H54 (cell line): ENCODE data around the gene TAAR8.
"Not testable (repeated sequence)": the region's sequence is repeated elsewhere in the genome, so short reads cannot be mapped to it uniquely, and the experiment has no call there.

Source experiments
- DNase-seq: peaks from one replicate; pipeline ENCODE4 v3.0.0; 2011; ENCODE audit warnings: low spot score, mixed read lengths; ENCODE audit not compliant: insufficient read length
- FAIRE-seq: peaks from 3 replicates; lab custom pipeline; 2011; peaks lifted over from hg19 to GRCh38; lab: Jason Lieb, UNC
- POLR2A ChIP-seq: IDR thresholded peaks from 2 replicates; pipeline ENCODE4 v1.6.1; 2011; ENCODE audit warnings: low read depth, mild to moderate bottlenecking, low read length

Gene TAAR8

DNA sequence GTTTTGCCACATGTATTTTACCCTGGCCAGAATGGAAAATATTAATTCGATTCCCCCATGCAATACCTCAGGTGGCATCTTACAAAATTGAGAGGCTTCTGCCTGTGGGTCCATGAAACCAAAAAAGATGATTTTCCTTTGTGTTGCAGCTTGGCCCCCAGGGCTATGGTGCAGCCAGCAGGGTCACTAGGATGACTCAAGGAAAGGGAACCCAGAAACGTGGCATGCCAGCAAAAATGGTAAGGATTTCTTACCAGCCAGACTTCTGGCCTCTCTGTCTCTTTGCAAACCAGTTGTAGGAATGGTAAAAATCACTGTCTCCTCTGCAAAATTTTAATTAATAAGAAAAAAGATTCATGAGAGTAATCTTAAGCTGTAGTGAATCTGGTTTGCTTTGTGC, 26.0 kb upstream of the TAAR8 start:
- TF ChIP-seq POLR2A = no peak
- DNase-seq (no peak), FAIRE-seq (no peak)

DNA sequence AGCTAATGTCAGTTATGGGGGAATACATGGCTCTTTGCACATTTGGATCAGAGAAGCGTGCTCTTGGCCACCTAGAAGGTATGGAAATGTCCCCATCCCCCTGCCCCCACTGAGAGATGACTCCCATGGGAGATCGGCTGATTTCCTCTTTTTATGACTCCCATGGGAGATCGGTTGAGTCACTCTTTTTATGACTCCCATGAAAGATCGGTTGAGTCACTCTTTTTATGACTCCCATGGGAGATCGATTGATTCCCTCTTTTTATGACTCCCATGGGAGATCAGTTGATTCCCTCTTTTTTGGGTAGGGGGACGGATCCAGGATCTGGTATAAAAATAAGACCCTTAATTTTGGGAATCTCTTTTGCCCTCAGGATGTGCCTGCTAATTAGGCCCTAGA, 24.7 kb upstream of the TAAR8 start:
- FAIRE-seq (peak; percentile 64), DNase-seq (no peak)
- no peak for TF ChIP-seq POLR2A

DNA sequence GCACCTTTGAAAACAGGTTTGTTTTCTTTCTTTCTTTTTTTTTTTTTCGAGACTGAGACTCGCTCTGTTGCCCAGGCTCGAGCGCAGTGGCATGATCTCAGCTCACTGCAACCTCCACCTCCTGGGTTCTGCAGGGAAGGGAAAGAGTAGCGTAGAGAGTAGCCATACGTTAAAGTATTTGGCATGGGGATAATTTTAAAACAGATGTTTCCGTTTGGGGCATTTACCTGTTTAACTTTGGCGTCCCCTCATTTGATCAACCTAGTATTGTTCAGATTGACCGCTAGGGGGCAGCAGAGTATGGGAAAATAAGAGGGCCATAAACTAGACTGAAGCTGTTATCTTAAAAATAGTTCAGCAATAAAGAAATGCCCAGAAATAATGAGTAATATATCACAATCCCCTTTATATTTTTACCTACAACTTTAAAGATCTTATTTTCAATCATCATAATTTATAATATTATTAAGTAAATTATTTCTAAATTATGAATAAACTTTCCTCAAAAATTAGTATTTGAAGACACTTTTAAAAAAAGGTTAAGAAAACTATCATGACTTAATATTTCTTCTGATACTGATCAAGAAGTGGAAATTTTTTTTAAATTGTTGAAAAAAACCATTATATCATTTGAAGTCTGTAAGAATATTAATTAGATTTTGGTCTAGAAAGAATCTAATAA, 22.0 kb upstream of the TAAR8 start:
- TF ChIP-seq POLR2A = no peak
- DNase-seq = no peak
- FAIRE-seq = peak; percentile 11

DNA sequence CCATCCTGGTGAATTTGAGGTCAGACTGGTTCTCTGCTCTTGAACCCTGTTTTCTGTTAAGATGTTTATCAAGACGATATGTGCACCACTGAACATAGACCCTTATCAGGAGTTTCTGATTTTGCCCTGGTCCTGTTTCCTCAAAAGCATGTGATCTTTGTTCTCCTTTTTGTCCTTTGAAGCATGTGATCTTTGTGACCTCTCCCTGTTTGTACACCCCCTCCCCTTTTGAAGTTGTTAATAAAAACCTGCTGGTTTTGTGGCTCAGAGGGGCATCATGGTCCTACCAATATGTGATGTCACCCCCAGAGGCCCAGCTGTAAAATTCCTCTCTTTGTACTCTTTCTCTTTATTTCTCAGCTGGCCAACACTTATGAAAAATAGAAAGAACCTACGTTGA, 17.9 kb upstream of the TAAR8 start:
- not testable (repeated sequence) for DNase-seq, FAIRE-seq

DNA sequence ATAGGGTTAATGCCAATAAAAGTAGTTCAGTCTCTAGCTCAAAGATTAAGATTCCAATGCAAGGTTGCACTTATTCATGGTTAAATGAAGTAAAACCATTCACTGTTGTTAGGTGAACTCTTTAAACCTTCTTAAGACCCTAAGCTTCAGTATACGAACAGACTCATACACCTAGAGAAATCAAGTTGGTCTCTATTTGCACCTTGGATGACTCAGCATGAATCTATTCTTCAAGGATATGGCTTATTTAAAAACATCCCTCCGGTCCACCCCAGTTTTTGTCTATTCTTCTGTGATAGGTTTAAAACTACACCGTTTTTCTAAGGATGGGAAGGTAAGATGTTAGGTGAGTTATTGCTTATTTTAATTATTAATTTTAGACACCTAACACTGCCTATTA, 15.3 kb upstream of the TAAR8 start:
- DNase-seq (no peak), FAIRE-seq (no peak)
- TF ChIP-seq POLR2A = no peak

DNA sequence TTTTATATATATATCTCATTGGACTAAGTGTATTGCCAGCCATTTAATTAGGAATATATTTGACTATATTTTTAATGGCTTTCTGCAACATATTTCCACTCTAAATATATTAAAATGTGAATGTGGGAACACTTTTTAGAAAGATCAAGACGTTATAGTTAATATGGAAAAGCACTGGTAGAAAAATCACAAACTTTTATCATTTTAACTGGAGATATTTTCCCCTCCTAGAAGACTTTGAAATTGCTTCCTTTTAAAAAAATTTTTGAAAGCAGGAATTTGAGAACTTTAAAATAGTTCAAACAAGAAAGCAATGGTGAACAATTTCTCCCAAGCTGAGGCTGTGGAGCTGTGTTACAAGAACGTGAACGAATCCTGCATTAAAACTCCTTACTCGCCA, 14.5 kb upstream of the TAAR8 start, which contains the start of gene TAAR9:
TAAR9 (plus strand) TSS at position 301 of the 400 bp plus-strand sequence; CDS start at position 314, 13 bp downstream.
- no peak for FAIRE-seq
- no peak for DNase-seq
- TF ChIP-seq POLR2A = no peak

DNA sequence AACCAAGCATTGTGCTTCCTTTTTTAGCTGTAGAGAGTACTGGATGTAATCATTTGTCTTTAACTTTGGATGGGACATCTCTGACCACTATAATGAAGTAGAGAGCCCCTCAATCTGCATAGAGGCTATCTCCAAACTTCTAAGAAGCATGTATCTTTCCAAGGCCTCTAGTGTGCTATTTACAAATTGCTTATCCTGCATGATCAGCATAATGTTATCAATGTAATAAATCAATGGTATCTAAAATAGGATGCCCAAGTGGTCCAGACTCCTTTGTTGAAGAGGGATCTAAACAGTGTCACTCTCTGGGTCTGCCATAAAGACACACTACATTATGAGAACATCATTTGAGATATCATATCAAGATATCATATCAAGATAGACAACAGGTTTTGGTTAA, 7.6 kb upstream of the TAAR8 start:
- TF ChIP-seq POLR2A = no peak
- no peak for FAIRE-seq
- DNase-seq = no peak

DNA sequence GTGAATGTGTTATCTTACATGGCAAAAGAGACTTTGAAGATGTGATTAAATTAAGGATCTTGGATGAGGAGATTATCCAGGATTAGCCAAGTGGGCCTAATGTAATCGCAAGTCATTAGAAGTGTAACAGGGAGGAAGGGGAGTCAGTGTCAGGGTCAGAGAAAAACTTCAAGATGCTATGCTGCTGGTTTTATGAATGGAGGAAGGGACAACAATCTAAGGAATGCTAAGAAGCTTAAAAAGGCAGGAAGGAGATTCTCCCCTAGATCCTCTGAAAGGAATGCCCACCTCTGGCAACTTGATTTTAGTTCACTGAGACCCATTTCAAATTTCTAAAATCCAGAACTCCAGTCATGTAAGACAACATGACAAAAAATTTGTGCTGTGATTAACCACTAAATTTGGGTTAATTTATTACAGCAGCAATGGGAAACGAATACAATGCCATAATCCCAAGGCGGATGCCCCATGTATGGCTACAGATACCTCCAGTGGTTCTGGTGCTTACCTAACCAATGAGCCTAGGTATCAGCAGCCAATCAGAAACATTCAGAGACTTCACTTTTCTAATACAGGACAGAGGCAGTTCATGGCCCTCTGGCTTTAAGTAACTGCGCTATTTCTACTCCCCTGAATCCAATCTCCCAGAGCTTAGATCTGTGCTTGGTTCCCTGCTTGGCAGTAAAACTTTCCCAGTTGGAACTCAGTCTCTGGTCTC, 3.6 kb upstream of the TAAR8 start:
- DNase-seq (no peak), FAIRE-seq (no peak)
- TF ChIP-seq POLR2A = no peak

DNA sequence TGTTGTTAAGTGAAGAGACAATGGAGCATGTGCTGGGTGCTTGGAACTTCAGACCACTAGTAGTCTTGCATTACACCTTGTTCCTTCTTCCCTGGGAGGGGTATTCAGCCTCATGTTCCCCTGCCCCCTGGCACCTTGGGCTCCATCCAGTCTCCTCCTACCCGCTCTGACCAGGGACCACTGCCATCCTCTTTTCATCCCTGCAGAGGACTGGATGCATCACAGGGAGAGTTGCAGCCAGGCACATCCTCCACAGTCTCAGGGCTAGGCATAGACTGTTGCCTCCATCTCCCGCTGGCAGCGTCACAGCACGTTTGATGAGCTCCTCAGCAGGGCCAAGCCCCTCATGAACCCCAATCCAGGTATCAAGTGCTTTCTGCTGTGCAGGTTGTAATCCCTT, 1.3 kb upstream of the TAAR8 start:
- TF ChIP-seq POLR2A = no peak
- no peak for FAIRE-seq

DNA sequence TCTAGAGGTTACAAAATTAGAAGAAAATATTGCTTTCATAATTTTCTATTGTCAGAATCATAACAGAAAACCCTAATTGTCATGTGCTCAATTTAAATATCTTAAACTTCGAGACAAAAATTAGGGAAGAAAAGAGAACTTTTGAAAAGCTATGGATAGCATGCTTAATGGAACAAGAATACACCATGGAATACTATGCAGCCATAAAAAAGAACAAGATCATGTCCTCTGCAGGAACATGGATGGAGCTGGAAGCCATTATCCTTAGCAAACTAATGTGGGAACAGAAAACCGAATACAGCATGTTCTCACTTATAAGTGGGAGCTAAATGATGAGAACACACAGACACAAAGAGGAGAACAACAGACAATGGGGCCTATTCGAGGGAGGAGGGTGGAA, 7.6 kb downstream of the TAAR8 start:
- not testable (repeated sequence) for DNase-seq, FAIRE-seq

More for the DNA sequence above, 1.3 kb upstream of the TAAR8 start:
- no peak for DNase-seq

DNA sequence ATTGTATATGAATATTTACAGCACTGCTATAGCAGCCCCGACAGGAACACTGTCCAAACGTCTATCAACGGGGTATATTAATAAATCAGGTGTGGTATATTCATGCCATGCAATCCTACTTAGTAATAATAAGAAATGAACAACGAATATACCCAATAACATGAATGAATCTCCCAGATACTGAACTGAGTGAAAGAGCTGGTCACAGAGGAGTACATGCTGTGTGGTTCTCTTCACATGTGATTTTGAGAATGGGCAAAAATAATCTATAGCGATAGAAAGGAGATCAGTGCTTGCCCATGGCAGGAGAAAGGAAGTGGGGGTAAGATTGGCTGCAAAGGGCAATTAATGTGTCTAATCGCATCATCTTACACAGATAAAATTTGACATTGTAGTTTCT, 13.9 kb downstream of the TAAR8 start:
- DNase-seq = no peak
- no peak for TF ChIP-seq POLR2A
- FAIRE-seq = no peak

DNA sequence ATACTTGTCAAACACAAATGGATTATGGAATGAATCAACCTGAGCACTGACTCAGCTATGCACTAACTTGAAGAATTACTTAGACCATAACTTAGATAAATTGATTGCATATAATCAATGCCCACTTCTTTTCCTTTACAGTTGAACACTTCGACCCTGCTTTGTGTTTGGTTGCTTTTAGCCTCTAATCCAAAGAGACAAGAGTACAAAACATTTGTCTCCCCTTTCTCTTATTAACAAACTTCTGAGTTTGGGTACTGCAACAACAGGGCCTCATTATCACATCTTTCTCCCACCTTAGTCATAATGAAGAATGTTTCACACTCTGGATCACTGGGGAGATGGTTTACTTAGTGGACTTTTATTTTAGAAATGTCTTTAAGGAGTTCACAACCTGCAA, 15.1 kb downstream of the TAAR8 start:
- DNase-seq (no peak), FAIRE-seq (no peak)
- TF ChIP-seq POLR2A = no peak

DNA sequence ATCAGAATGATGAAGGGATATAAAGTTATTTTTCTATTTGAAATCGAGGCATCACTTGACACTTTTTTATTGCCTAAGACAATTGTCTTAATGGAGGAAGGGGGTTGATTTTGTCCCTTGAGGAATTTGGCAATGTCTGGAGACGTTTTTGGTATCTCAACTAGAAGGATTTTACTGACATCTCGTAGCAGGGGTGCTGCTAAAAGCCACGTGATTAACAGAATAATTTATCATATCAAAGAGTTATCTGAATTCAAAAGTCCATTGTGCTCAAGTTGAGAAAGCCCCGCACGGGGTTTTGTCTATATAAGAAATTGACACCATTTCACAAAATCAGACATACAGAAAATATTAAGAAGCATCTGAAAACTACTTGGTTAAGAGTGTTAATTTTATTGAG, 16.1 kb downstream of the TAAR8 start:
- no peak for DNase-seq
- FAIRE-seq = no peak
- no peak for TF ChIP-seq POLR2A

DNA sequence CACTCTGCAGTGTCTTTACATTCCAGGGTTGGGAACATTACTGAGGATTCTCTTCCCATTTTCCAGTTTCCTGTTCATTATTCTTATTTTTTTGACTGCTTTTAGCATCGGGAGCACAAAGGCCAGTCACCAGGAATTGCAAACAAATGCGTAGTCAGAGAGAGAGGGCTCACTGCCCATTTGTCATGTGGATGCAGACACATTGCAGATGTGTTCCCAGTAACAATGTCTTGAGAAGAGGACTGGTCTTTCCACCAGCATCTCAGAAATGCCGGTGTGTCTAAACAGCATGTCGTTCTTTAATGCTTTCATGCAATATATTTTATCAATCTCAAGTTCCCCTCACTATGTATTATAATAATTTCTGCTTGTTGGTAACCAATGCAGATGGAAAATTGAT, 16.7 kb downstream of the TAAR8 start:
- TF ChIP-seq POLR2A = no peak
- FAIRE-seq (no peak), DNase-seq (no peak)

DNA sequence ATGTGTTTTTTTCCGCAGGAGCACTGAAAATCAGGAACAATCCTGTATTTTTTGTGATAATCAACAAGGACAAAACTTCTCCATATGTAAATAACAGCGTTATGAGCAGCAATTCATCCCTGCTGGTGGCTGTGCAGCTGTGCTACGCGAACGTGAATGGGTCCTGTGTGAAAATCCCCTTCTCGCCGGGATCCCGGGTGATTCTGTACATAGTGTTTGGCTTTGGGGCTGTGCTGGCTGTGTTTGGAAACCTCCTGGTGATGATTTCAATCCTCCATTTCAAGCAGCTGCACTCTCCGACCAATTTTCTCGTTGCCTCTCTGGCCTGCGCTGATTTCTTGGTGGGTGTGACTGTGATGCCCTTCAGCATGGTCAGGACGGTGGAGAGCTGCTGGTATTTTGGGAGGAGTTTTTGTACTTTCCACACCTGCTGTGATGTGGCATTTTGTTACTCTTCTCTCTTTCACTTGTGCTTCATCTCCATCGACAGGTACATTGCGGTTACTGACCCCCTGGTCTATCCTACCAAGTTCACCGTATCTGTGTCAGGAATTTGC, 17.8 kb downstream of the TAAR8 start, which contains the start of gene TAAR6:
TAAR6 (plus strand) TSS at position 102 of the 557 bp plus-strand sequence; CDS start at position 102, 0 bp downstream.
- FAIRE-seq (no peak), DNase-seq (no peak)
- TF ChIP-seq POLR2A = no peak
